ENCODE results near the gene PPFIA3. TPM values are rescaled to one million over a fixed set of nuclear protein-coding genes. Genes with fewer than 3 reads are reported as not detected.
A peak's percentile ranks its signal among the peaks of the same experiment; 100 is the strongest.

PPFIA3 gene
- total RNA-seq, 1 experiment from 2014 or later: 19.1 TPM

DNA sequence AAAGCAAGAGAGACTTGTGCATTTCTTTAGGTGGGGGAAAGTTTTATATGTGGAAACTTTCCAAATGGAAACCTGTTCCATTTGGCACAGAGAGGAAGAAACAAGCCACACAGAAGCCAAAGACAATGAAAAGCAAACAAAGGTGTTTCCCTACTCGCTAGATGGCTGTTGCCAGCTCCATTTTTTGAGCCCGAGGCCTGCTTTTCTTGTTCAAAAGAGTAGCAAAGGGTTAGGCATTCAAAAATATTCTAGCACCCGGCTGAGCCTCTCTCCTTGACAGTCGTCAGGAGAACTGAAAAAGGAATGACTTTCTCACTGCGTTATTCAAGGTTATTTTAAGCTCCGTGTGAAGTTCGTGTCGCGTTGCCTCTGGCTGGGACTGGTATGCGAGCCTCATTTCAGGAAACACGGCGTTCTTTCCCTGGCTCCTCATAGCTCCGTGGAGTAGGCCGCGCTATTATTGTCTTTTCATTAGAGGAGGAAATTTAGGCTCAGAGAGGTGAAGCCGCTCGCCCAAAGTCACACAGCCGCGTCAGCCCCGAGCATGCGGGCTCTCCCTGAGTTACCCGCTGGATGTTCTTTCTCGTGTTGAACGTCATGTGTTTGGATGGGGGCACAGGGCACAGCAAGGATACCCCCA is 45.9 kb downstream of the PPFIA3 start:
- no peak overlapping the region for H3K4ac ChIP-seq (ENCODE audit: low read depth, low read length)
- no peak overlapping the region for H2BK15ac ChIP-seq (ENCODE audit: low read depth, low read length)
- no peak overlapping the region for H3K14ac ChIP-seq (ENCODE audit: insufficient read depth, low read length)
- H3K27me3 ChIP-seq (ENCODE audit: insufficient read depth, low read length): no peaks in the 10 kb centered on the region
- no peak overlapping the region for H4K8ac ChIP-seq (replicated peaks; ENCODE audit: insufficient read length, low read depth, low read length)
- H3K23ac ChIP-seq (ENCODE audit: insufficient read length, low read depth, low read length): no peak overlapping the region
- no peak overlapping the region for H3K4me2 ChIP-seq (ENCODE audit: insufficient read depth, insufficient read length, low read length)
- no peak overlapping the region for H4K5ac ChIP-seq (ENCODE audit: insufficient read length, low read depth, low read length)
- Mint-ChIP-seq H3K27ac (peak overlapping the region in 1 of 3 experiments; percentile 11; a peak in 2 of 7 replicates), H3K4me1 (peaks cover 3 to 12% of the 10 kb centered on the region in 2 experiments; a peak in 3 of 4 replicates), H3K27me3 (ENCODE audit: low read depth) (no peaks in the 10 kb centered on the region; the same call in none of the 2 replicates), H3K4me3 (peak overlapping the region in 1 of 2 experiments; percentile 74; a peak in 3 of 5 replicates), H3K36me3 (ENCODE audit: insufficient read depth in 1 of 3, low read depth in 3 of 3) (peaks cover 0 to 4% (median 0%) of the 10 kb centered on the region in 3 experiments; a peak in 1 of 7 replicates), H3K9me3 (no peaks in the 10 kb centered on the region)
- H3K9ac ChIP-seq (ENCODE audit: extremely low read depth, insufficient read length, low read length): no peak overlapping the region
- H3K18ac ChIP-seq (ENCODE audit: insufficient read length, low read depth, low read length): no peak overlapping the region
- no peak overlapping the region for H3K27ac ChIP-seq (ENCODE audit: insufficient read length, low read depth, low read length)
- H2BK20ac ChIP-seq (ENCODE audit: low read depth, low read length, poor library complexity, severe bottlenecking): no peak overlapping the region
- no peaks in the 10 kb centered on the region for H4K20me1 ChIP-seq (ENCODE audit: control insufficient read depth, insufficient read depth, insufficient read length)
- WGBS (ENCODE audit: extremely low coverage, insufficient read length, low lambda C conversion rate): no CpG with 5 or more reads among the region's 24 CpGs
- H3K9me3 ChIP-seq (ENCODE audit: control insufficient read depth, low read depth, low read length): no peaks in the 10 kb centered on the region
- H3K79me1 ChIP-seq (ENCODE audit: insufficient read depth, low read depth, low read length, poor library complexity, severe bottlenecking): no peaks in the 10 kb centered on the region
- no peak overlapping the region for H2AFZ ChIP-seq (ENCODE audit: low read length)
- H2BK5ac ChIP-seq (ENCODE audit: insufficient read length, low read length): no peak overlapping the region
- TF ChIP-seq, protein P1, sequence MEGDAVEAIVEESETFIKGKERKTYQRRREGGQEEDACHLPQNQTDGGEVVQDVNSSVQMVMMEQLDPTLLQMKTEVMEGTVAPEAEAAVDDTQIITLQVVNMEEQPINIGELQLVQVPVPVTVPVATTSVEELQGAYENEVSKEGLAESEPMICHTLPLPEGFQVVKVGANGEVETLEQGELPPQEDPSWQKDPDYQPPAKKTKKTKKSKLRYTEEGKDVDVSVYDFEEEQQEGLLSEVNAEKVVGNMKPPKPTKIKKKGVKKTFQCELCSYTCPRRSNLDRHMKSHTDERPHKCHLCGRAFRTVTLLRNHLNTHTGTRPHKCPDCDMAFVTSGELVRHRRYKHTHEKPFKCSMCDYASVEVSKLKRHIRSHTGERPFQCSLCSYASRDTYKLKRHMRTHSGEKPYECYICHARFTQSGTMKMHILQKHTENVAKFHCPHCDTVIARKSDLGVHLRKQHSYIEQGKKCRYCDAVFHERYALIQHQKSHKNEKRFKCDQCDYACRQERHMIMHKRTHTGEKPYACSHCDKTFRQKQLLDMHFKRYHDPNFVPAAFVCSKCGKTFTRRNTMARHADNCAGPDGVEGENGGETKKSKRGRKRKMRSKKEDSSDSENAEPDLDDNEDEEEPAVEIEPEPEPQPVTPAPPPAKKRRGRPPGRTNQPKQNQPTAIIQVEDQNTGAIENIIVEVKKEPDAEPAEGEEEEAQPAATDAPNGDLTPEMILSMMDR (conservative IDR thresholded peaks at IDR 0.05): no peak
- H3K56ac ChIP-seq (ENCODE audit: insufficient read length, low read depth, low read length): no peak overlapping the region
- no peaks in the 10 kb centered on the region for H3K23me2 ChIP-seq (ENCODE audit: insufficient read length, low read depth, low read length, poor library complexity, severe bottlenecking)
- H3K79me2 ChIP-seq (ENCODE audit: insufficient read depth, low read length): no peaks in the 10 kb centered on the region
- H3K4me1 ChIP-seq (ENCODE audit: insufficient read depth, low read length): no peaks in the 10 kb centered on the region
- H4K91ac ChIP-seq (ENCODE audit: insufficient read length, low read depth, low read length): no peak overlapping the region
- no peak overlapping the region for H2AK5ac ChIP-seq (ENCODE audit: insufficient read length, low read length)
- no peak overlapping the region for H2BK12ac ChIP-seq (ENCODE audit: insufficient read length, low read depth, low read length)
- no peak overlapping the region for H3T11ph ChIP-seq (ENCODE audit: low read length)
- no peak overlapping the region for H2BK120ac ChIP-seq (ENCODE audit: low read depth, low read length, poor library complexity, severe bottlenecking)
- DNase-seq: no peak
